IPS-20b (cell line): Measurements from ENCODE around the gene RSL1D1.
A peak's percentile ranks its signal among the peaks of the same experiment; 100 is the strongest.

Source experiments
- H3K27ac ChIP-seq: one replicate; pipeline ENCODE4 v1.5.1; 2013; ENCODE audit warnings: low read length
- H3K27me3 ChIP-seq: 2 replicates; pipeline ENCODE4 v1.6.1; 2013; ENCODE audit warnings: mild to moderate bottlenecking, low read length, inconsistent platforms; ENCODE audit not compliant: insufficient read depth
- H3K36me3 ChIP-seq: 2 replicates; pipeline ENCODE4 v1.6.1; 2013; ENCODE audit warnings: low read depth, mild to moderate bottlenecking, inconsistent platforms, low read length, moderate library complexity; ENCODE audit not compliant: insufficient read depth
- H3K4me1 ChIP-seq: 2 replicates; pipeline ENCODE4 v1.6.1; 2013; ENCODE audit warnings: mild to moderate bottlenecking, control low read depth, inconsistent platforms, low read length, moderate library complexity; ENCODE audit not compliant: insufficient read depth
- H3K4me3 ChIP-seq: 2 replicates; pipeline ENCODE4 v1.5.1; 2013; ENCODE audit warnings: mild to moderate bottlenecking, low read length, inconsistent platforms
- H3K9ac ChIP-seq: 2 replicates; pipeline ENCODE4 v1.6.1; 2013; ENCODE audit warnings: low read depth, mild to moderate bottlenecking, inconsistent platforms, low read length, moderate library complexity
- H3K9me3 ChIP-seq: 2 replicates; pipeline ENCODE4 v1.6.1; 2013; ENCODE audit warnings: mild to moderate bottlenecking, low read depth, low read length, inconsistent platforms; ENCODE audit not compliant: insufficient read depth

The RSL1D1 gene

GRCh38 chr16:11875721-11876120 lies 24.4 kb upstream of the RSL1D1 start:
- Histone ChIP-seq H3K36me3 (peaks cover 89% of the 10 kb centered on the region), H3K27me3 (no peaks in the 10 kb centered on the region), H3K9me3 (no peaks in the 10 kb centered on the region), H3K27ac (no peak overlapping the region), H3K4me3 (no peak overlapping the region), H3K4me1 (no peaks in the 10 kb centered on the region), H3K9ac (no peak overlapping the region)

DNA sequence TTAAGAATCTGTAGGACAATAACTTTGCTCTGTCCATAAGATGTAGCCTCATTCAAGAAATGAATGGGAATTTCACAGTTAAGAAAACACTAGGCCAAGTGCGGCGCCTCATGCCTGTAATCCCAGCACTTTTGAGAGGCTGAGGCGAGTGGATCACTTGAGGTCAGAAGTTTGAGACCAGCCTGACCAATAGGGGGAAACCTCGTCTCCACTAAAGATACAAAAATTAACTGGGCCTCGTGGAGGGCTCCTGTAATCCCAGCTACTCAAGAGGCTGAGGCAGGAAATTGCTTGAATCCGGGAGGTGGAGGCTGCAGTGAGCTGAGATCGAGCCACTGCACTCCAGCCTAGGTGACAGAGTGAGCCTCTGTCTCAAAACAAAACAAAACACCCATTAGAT lies 19.9 kb upstream of the RSL1D1 start:
- no peak overlapping the region for H3K27ac ChIP-seq
- no peaks in the 10 kb centered on the region for H3K4me1 ChIP-seq
- no peaks in the 10 kb centered on the region for H3K9me3 ChIP-seq
- peaks cover 74% of the 10 kb centered on the region for H3K36me3 ChIP-seq
- H3K27me3 ChIP-seq, result no peaks in the 10 kb centered on the region
- no peak overlapping the region for H3K4me3 ChIP-seq
- H3K9ac ChIP-seq, result no peak overlapping the region

DNA sequence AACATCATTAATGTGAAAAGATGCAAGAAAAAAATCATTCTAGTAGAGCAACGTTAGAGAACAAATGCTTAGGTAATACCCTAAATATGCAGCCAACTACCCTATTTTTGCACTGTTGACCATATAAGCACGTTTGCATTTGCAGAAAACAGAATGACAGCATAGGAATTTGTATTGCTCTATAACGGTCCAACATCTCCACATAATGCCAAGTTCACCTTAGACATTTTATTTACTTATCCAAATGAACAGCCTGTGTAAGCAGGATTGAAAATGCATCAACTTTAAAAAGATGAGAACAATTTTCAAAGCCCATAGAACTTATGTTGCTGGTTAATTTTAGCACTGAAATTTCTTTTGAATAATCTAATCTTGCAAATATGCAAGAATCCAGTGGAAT lies 19.1 kb upstream of the RSL1D1 start:
- H3K4me1 ChIP-seq, result no peaks in the 10 kb centered on the region
- H3K9me3 ChIP-seq, result no peaks in the 10 kb centered on the region
- peaks cover 66% of the 10 kb centered on the region for H3K36me3 ChIP-seq
- H3K4me3 ChIP-seq, result no peak overlapping the region
- no peak overlapping the region for H3K27ac ChIP-seq
- H3K27me3 ChIP-seq, result no peaks in the 10 kb centered on the region
- no peak overlapping the region for H3K9ac ChIP-seq

DNA sequence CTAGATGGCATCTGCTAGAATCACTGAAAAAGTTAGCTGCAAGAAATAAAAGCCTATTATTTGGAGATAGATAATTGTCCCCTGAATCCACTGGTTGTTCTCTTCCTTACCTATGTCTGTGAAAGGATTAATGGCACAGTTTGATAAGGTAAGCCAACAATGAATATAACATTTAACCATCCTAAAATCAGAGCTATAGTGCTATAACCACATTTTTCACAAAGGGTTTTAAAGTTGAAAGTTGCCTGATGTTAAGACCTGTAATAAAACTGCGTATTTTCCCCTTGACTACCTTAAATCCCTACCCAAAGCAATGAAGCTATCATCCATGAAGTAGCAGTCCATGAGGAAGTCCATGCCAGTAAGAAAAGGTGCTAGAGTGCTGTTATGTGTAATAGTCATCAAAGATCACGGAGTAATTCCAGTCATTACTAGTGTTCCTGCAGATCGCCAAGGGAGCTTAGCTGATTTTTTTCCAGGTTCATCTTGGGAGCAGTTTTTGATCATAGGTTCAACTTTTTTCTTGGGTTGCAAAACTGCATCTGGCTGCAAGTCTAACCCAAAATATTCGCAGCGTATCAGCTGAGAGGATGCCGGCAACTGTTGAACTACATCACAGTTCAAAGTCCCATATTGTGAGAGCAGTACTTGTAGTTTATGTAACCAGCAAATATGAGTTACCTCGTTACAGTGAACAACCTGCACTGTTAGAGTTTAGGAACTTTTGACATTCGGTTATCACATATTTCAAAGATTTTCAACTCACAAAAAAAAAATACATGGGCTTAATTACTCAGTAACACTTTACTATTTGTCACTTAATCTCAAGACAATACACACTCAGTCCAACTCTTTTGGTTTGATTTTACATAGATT lies 18.2 kb upstream of the RSL1D1 start:
- peaks cover 58% of the 10 kb centered on the region for H3K36me3 ChIP-seq
- H3K9ac ChIP-seq, result no peak overlapping the region
- no peaks in the 10 kb centered on the region for H3K27me3 ChIP-seq
- H3K4me3 ChIP-seq, result no peak overlapping the region
- H3K4me1 ChIP-seq, result no peaks in the 10 kb centered on the region
- no peak overlapping the region for H3K27ac ChIP-seq
- no peaks in the 10 kb centered on the region for H3K9me3 ChIP-seq

DNA sequence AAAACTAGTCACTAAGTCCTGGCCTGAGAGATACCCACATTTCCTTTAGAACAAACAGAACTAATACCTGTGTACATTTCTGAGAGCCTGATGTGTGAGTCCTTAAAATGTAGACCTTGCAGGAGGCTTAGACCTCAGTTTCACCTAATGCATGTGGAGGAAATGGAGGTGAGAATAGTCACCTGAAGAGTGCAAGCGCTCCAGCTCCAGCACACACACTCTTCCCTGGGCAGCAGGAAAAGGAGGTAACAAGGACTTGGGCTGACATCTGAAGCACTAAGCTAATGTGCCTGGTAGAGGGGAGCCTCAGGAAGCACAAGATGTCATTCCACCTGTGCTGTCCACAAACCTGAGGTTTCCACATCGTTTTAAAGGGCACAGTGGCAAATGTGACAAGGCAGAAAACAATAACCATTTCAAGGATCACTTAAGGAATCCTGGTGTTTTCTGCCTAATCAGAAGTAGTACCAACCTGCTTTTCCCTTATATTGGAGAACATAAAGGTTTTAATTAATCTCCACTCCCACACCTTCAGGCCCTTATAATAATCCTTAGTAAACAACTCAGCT lies 17.2 kb upstream of the RSL1D1 start:
- Histone ChIP-seq H3K27me3 (no peaks in the 10 kb centered on the region), H3K36me3 (peaks cover 47% of the 10 kb centered on the region), H3K27ac (no peak overlapping the region), H3K4me1 (no peaks in the 10 kb centered on the region), H3K9ac (no peak overlapping the region), H3K9me3 (no peaks in the 10 kb centered on the region), H3K4me3 (no peak overlapping the region)

DNA sequence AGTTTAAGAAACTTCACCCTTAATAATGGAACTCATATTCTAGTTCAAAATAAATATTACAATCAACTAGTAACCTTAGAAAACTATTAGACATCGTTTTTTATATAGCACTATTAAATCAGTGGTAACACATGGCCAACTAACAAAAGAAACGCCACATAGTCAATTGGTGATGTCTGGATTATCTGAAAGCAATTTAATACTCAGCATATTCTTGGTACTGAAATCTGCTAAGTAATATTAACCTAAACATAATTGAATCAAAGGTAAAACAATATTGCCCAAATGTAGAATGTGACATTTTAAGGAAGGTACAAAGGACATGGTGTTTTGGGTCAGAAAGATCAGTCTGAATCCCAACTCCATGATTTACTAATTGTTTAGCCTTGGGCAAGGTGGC lies 11.1 kb upstream of the RSL1D1 start:
- no peaks in the 10 kb centered on the region for H3K27me3 ChIP-seq
- no peak overlapping the region for H3K27ac ChIP-seq
- no peak overlapping the region for H3K4me3 ChIP-seq
- no peak overlapping the region for H3K9ac ChIP-seq
- no peaks in the 10 kb centered on the region for H3K9me3 ChIP-seq
- H3K4me1 ChIP-seq, result no peaks in the 10 kb centered on the region
- no peaks in the 10 kb centered on the region for H3K36me3 ChIP-seq

DNA sequence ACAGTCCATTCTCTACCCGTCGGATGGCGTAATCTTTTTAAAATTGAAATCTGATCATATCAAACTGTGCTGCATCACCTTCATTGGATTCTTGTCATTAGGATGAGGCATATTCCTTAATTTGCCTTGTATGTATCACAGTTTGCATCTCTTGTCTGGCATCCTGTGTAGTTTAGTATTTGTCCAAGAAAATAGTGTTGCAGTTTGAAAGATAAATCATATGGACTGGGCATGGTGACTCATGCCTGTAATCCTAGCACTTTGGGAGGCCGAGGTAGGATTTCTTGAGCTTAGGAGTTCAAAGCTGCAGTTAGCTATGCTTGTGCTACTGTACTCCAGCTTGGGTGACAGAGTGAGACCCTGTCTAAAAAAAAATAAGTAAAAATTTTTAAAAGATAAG lies 5.8 kb upstream of the RSL1D1 start:
- Histone ChIP-seq H3K4me1 (no peaks in the 10 kb centered on the region; the same call in 1 of the 2 replicates), H3K36me3 (no peaks in the 10 kb centered on the region), H3K9me3 (no peaks in the 10 kb centered on the region), H3K9ac (no peak overlapping the region), H3K4me3 (no peak overlapping the region), H3K27me3 (no peaks in the 10 kb centered on the region), H3K27ac (no peak overlapping the region)

DNA sequence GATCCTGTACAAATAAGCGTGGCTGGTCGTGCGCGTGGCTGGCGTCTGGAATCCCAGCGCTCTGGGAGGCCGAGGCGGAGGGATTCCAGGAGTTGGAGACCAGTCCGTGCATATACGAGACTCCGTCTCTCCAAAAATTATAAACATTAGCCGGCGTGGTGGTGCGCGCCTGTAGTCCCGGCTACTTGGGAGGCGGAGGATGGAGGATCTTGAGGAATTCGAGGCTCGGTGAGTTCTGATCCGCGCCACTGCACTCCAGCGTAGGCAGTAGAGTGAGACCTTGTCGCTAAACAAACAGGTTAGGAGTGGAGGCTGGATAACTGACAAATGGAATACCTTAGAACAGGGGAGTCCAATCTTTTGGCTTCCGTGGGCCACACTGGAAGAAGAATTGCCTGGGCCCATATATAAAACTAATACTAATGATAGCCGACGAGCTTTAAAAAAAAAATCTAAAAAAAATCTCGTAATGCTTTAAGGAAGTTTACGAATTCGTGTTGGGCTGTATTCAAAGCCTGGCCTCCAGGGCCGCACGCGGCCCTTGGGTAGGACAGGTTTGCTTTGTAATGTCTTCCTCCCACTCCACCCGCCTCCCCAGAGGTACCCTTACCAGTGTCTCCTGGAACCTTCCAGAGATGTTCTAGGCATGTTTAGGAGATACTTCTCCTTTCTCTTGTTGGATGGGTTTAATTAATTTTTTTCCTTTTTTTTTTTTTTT lies 909 bp upstream of the RSL1D1 start:
- Histone ChIP-seq H3K9me3 (no peaks in the 10 kb centered on the region), H3K27ac (no peak overlapping the region)

DNA sequence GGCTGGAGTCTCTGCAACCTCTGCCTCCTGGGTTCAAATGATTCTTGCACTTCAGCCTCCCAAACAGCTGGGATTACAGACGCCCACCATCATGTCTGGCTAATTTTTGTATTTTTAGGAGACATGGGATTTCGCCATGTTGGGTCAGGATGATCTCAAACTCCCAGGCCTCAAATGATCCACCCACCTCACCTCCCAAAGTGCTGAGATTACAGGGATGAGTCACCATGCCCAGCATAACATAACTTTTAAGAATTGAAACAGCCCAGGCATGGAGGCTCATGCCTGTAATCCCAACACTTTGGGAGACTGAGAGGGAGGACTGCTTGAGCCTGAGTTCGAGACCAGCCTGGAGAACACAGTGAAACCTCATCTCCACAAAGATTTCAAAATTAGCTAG lies 2.5 kb downstream of the RSL1D1 start:
- H3K9ac ChIP-seq, result no peak overlapping the region
- H3K27ac ChIP-seq, result no peak overlapping the region
- H3K9me3 ChIP-seq, result no peaks in the 10 kb centered on the region
- no peak overlapping the region for H3K4me3 ChIP-seq
- H3K4me1 ChIP-seq, result no peaks in the 10 kb centered on the region; the same call in 1 of the 2 replicates
- H3K27me3 ChIP-seq, result no peaks in the 10 kb centered on the region
- H3K36me3 ChIP-seq, result peaks cover 65% of the 10 kb centered on the region

More for the DNA sequence above, 909 bp upstream of the RSL1D1 start:
- Histone ChIP-seq H3K4me3 (peak overlapping the region; percentile 98), H3K36me3 (peaks cover 31% of the 10 kb centered on the region), H3K4me1 (no peaks in the 10 kb centered on the region; the same call in 1 of the 2 replicates), H3K27me3 (no peaks in the 10 kb centered on the region), H3K9ac (peak overlapping the region; percentile 98; the same call in 1 of the 2 replicates)

GRCh38 chr16:11844499-11844898 lies 6.8 kb downstream of the RSL1D1 start:
- Histone ChIP-seq H3K4me3 (no peak overlapping the region), H3K9me3 (no peaks in the 10 kb centered on the region), H3K36me3 (peaks cover 97% of the 10 kb centered on the region), H3K27me3 (no peaks in the 10 kb centered on the region), H3K27ac (no peak overlapping the region), H3K4me1 (no peaks in the 10 kb centered on the region), H3K9ac (no peak overlapping the region)

GRCh38 chr16:11843861-11844260 lies 7.5 kb downstream of the RSL1D1 start:
- peaks cover 97% of the 10 kb centered on the region for H3K36me3 ChIP-seq

More at GRCh38 chr16:11843861-11844260, 7.5 kb downstream of the RSL1D1 start:
- Histone ChIP-seq H3K4me3 (no peak overlapping the region), H3K27me3 (no peaks in the 10 kb centered on the region), H3K4me1 (no peaks in the 10 kb centered on the region), H3K27ac (no peak overlapping the region), H3K9ac (no peak overlapping the region), H3K9me3 (no peaks in the 10 kb centered on the region)
